GM12878 (cell line): ENCODE results near the gene CDH4. TPM values are rescaled to one million over a fixed set of nuclear protein-coding genes. Genes with fewer than 3 reads are reported as not detected.

Source experiments
- ATAC-seq: fragments of 200-7000 bp; cut with Tn5 transposase; 3 replicates; pipeline ENCODE4 v1.9.1; 2020; ENCODE audit warnings: mild to moderate bottlenecking, moderate library complexity
- BruUV-seq: library from RNA; stranded (reverse); fragments of 400-500 nt; replicated peaks from 2 replicates; lab custom pipeline; 2021; lab: Mats Ljungman, UMichigan
- CTCF ChIA-PET: fragments of 300-600 bp; sonication (Branson Sonifier 250); formaldehyde crosslinking; extraction: SDS; loops from one replicate; lab custom pipeline; 2021; ENCODE audit warnings: inconsistent platforms; lab: Yijun Ruan, JAX
- POLR2A ChIA-PET: fragments of 350-600 bp; formaldehyde crosslinking; extraction: SDS; loops from one replicate; lab custom pipeline; 2021; ENCODE audit warnings: inconsistent platforms; lab: Charles Lee
- RAD21 ChIA-PET: fragments of 300-600 bp; sonication (Branson Sonifier 250); formaldehyde crosslinking; loops from one replicate; lab custom pipeline; 2023; ENCODE audit warnings: antibody characterized with exemption; ENCODE audit not compliant: unreplicated experiment; lab: Charles Lee
- SMC1A ChIA-PET: fragments of 300-600 bp; sonication (Branson Sonifier 250); formaldehyde crosslinking; loops from one replicate; lab custom pipeline; 2023; ENCODE audit not compliant: unreplicated experiment, uncharacterized antibody; lab: Charles Lee
- DNase-seq: peaks from one replicate; pipeline ENCODE4 v3.0.0-alpha.2; 2011; ENCODE audit warnings: low read depth, low spot score
- FAIRE-seq: peaks from 3 replicates; lab custom pipeline; 2011; peaks lifted over from hg19 to GRCh38; lab: Jason Lieb, UNC
- H2AFZ ChIP-seq: 2 replicates; pipeline ENCODE4 v1.6.0; 2011; ENCODE audit warnings: low read depth, low read length, control low read depth; ENCODE audit not compliant: control insufficient read depth
- H3K27ac ChIP-seq: 2 replicates; pipeline ENCODE4 v1.5.1; 2011; ENCODE audit warnings: control low read depth; ENCODE audit not compliant: control insufficient read depth, insufficient read depth
- H3K27me3 ChIP-seq, 2 experiments: replicated peaks in 1 of 2; 2 replicates each; pipeline versions ENCODE4 v1.6.0 to v1.6.1; 2011; ENCODE audit warnings: low read length in 1 of 2; ENCODE audit not compliant: control insufficient read depth in 2 of 2, insufficient read depth in 2 of 2
- H3K36me3 ChIP-seq, 2 experiments: 2 replicates each; pipeline ENCODE4 v1.5.1; 2011; ENCODE audit warnings: low read length in 1 of 2; ENCODE audit not compliant: control insufficient read depth in 2 of 2, insufficient read depth in 2 of 2
- H3K4me1 ChIP-seq: 2 replicates; pipeline ENCODE4 v1.6.1; 2011; ENCODE audit warnings: mild to moderate bottlenecking, low read length, moderate library complexity, mixed read lengths; ENCODE audit not compliant: control insufficient read depth, insufficient read depth
- H3K4me2 ChIP-seq: 2 replicates; pipeline ENCODE4 v1.6.0; 2011; ENCODE audit warnings: control low read depth; ENCODE audit not compliant: control insufficient read depth, insufficient read depth
- H3K4me3 ChIP-seq: fragments of 200-600 bp; sonication (generic); 2 replicates; pipeline ENCODE4 v1.5.1; 2016
- H3K79me2 ChIP-seq: 2 replicates; pipeline ENCODE4 v1.6.0; 2011; ENCODE audit warnings: low read length; ENCODE audit not compliant: control insufficient read depth, insufficient read depth
- H3K9ac ChIP-seq: 2 replicates; pipeline ENCODE4 v1.8.0; 2011; ENCODE audit warnings: low read length, control low read depth, mixed read lengths; ENCODE audit not compliant: control insufficient read depth, insufficient read depth
- H3K9me3 ChIP-seq: replicated peaks from 3 replicates; pipeline ENCODE4 v1.5.1; 2011; ENCODE audit warnings: mild to moderate bottlenecking, low read length; ENCODE audit not compliant: control insufficient read depth, insufficient read depth
- H4K20me1 ChIP-seq: 2 replicates; pipeline ENCODE4 v1.6.0; 2011; ENCODE audit not compliant: control insufficient read depth, insufficient read depth
- ATF2 ChIP-seq: IDR thresholded peaks from 2 replicates; pipeline ENCODE4 v1.6.1; 2012; ENCODE audit warnings: low read length, inconsistent platforms
- BCL11A ChIP-seq: IDR thresholded peaks from 2 replicates; pipeline ENCODE4 v1.6.1; 2011; ENCODE audit warnings: low read depth, low read length
- CBX5 ChIP-seq: sonication (generic); IDR thresholded peaks from 2 replicates; pipeline ENCODE4 v1.6.1; 2016; ENCODE audit warnings: low read depth, moderate library complexity, mild to moderate bottlenecking, inconsistent platforms
- CTCF ChIP-seq, 3 experiments: IDR thresholded peaks in 2 of 3; conservative IDR thresholded peaks in 1 of 3; 2 replicates each; pipeline ENCODE4 v1.5.1; 2011; ENCODE audit warnings: low read depth in 3 of 3, low read length in 3 of 3, mild to moderate bottlenecking in 3 of 3, control low read depth in 2 of 3, moderate library complexity in 2 of 3, inconsistent platforms in 1 of 3, mixed read lengths in 1 of 3; ENCODE audit not compliant: control insufficient read depth in 2 of 3, insufficient read depth in 1 of 3; ENCODE audit errors: extremely low read depth in 1 of 3
- EED ChIP-seq: sonication (generic); IDR thresholded peaks from 2 replicates; pipeline ENCODE4 v1.6.1; 2016; ENCODE audit warnings: antibody characterized with exemption, low read depth
- ELK1 ChIP-seq: IDR thresholded peaks from 2 replicates; pipeline ENCODE4 v1.6.1; 2012; ENCODE audit warnings: low read depth, low read length, improper control_type of control experiment
- HDAC2 ChIP-seq: fragments of 200-600 bp; sonication (generic); IDR thresholded peaks from 2 replicates; pipeline ENCODE4 v1.6.1; 2017
- HDAC6 ChIP-seq: fragments of 200-600 bp; sonication (generic); IDR thresholded peaks from one replicate; pipeline ENCODE4 v1.8.0; 2017; ENCODE audit warnings: antibody characterized with exemption; ENCODE audit not compliant: unreplicated experiment
- IKZF2 ChIP-seq, 2 experiments: fragments of 450-650 bp; IDR thresholded peaks; 2 replicates each; pipeline ENCODE4 v1.6.1; 2017; ENCODE audit warnings: mild to moderate bottlenecking in 2 of 2, moderate library complexity in 2 of 2
- LARP7 ChIP-seq: fragments of 450-650 bp; IDR thresholded peaks from 2 replicates; pipeline ENCODE4 v1.6.1; 2017; ENCODE audit warnings: mild to moderate bottlenecking
- MAX ChIP-seq: IDR thresholded peaks from 2 replicates; pipeline ENCODE4 v1.6.1; 2012; ENCODE audit warnings: low read depth, low read length, improper control_type of control experiment
- MTA3 ChIP-seq: IDR thresholded peaks from 2 replicates; pipeline ENCODE4 v1.6.1; 2012; ENCODE audit warnings: low read length, inconsistent platforms, borderline replicate concordance
- NFYB ChIP-seq: IDR thresholded peaks from 2 replicates; pipeline ENCODE4 v1.6.1; 2011; ENCODE audit warnings: low read depth, mild to moderate bottlenecking, low read length, improper control_type of control experiment, moderate library complexity; ENCODE audit not compliant: insufficient read depth
- NR2C2 ChIP-seq: IDR thresholded peaks from 2 replicates; pipeline ENCODE4 v1.6.1; 2011; ENCODE audit warnings: borderline replicate concordance, low read depth; ENCODE audit not compliant: control insufficient read depth, insufficient read length
- POLR2AphosphoS2 ChIP-seq: IDR thresholded peaks from 2 replicates; pipeline ENCODE4 v1.6.1; 2011; ENCODE audit warnings: low read depth, mild to moderate bottlenecking, low read length, improper control_type of control experiment, moderate library complexity
- SMAD5 ChIP-seq: IDR thresholded peaks from 2 replicates; pipeline ENCODE4 v1.6.1; 2016; ENCODE audit warnings: antibody characterized with exemption, low read depth
- SRF ChIP-seq, 2 experiments: IDR thresholded peaks; 2 replicates each; pipeline ENCODE4 v1.6.1; 2011; ENCODE audit warnings: low read depth in 2 of 2, low read length in 2 of 2, mild to moderate bottlenecking in 1 of 2, moderate library complexity in 1 of 2
- USF2 ChIP-seq: IDR thresholded peaks from 2 replicates; pipeline ENCODE4 v1.6.1; 2011; ENCODE audit warnings: low read depth, low read length, improper control_type of control experiment, borderline replicate concordance
- WGBS: methylation state at CpG from one replicate; pipeline ENCODE4 v1.1.6; 2016; ENCODE audit warnings: low lambda C conversion rate; ENCODE audit not compliant: insufficient replicate concordance, insufficient coverage; ENCODE audit errors: missing lambda C conversion rate; 5-methylcytosine and 5-hydroxymethylcytosine counted together
- in situ Hi-C: fragments of 300-500 bp; cut with MboI; formaldehyde crosslinking; loops from 9 replicates; pipeline ENCODE4 v1.14.3; 2018; ENCODE audit warnings: mixed read lengths
- intact Hi-C: fragments of 100-400 bp; cut with micrococcal nuclease; formaldehyde crosslinking; loops from one replicate; pipeline ENCODE4 v1.14.2; 2022; ENCODE audit not compliant: unreplicated experiment
- polyA plus RNA-seq, 11 experiments: library from polyadenylated mRNA; depleted of rRNA in 4 of 11; unstranded in 6 of 11; stranded (reverse) in 5 of 11; fragments of >200 nt; fragmentation: Nextera tagmentation in 4 of 11; fragmentation: Illumina TruSeq in 1 of 11; extraction: Ambion mirVana in 4 of 11; extraction: Trizol in 1 of 11; gene quantifications; 1 replicate in 1 of 11; 2 replicates in 10 of 11; pipeline versions ENCODE4 v1.2.1 to v1.2.3, GENCODE V29; 2011 to 2016; ENCODE audit warnings: inconsistent platforms in 2 of 11, missing spikeins in 2 of 11, low read depth in 1 of 11
- total RNA-seq, 4 experiments: library from RNA; depleted of rRNA in 3 of 4; stranded (reverse); fragments of >200 nt in 3 of 4; fragmentation: Illumina TruSeq in 1 of 4; extraction: Trizol in 1 of 4; gene quantifications; 2 replicates each; pipeline versions ENCODE4 v1.2.1 to v1.2.3, GENCODE V29; 2013 to 2021

The CDH4 gene
- total and polyA plus RNA-seq, 10 of the 15 experiments (the other 5 are each of a cell fraction or from before 2014, with no cell fraction given) = not detected

- TF ChIP-seq USF2 (no peak), HDAC6 (no peak), CBX5 (no peak), MAX (no peak), HDAC2 (no peak)
Measured at GRCh38 chr20:61252601-61253263, 671 bp downstream of the CDH4 start (continued).

GRCh38 chr20:61253264-61253639 is 1.2 kb downstream of the CDH4 start:
- H2AFZ ChIP-seq = no peak overlapping the region
- H3K4me1 ChIP-seq = no peaks in the 10 kb centered on the region
- H4K20me1 ChIP-seq = no peaks in the 10 kb centered on the region
- DNase-seq (no peak), FAIRE-seq (no peak), ATAC-seq (no peak)
- ChIA-PET POLR2A (no interaction called here), RAD21 (no interaction called here), CTCF (no interaction called here), SMC1A (no interaction called here)
- WGBS = 24% methylated on average over 23 of the region's 51 CpGs
- H3K9me3 ChIP-seq = no peaks in the 10 kb centered on the region; the same call in 2 of the 3 replicates
- no peaks in the 10 kb centered on the region for H3K79me2 ChIP-seq
- H3K27me3 ChIP-seq = no peaks in the 10 kb centered on the region
- no peak overlapping the region for H3K4me3 ChIP-seq
- no TSS peak for BruUV-seq
- H3K36me3 ChIP-seq = no peaks in the 10 kb centered on the region
- H3K9ac ChIP-seq = no peak overlapping the region
- intact Hi-C loops = no loop called here
- in situ Hi-C loops = no loop called here
- no peak overlapping the region for H3K27ac ChIP-seq
- H3K4me2 ChIP-seq = no peak overlapping the region
- no peak for TF ChIP-seq MTA3
- no peak for TF ChIP-seq IKZF2 (IDR thresholded peaks at IDR 0.05)
- no peak for TF ChIP-seq LARP7
- no peak for TF ChIP-seq POLR2AphosphoS2
- no peak for TF ChIP-seq BCL11A
- TF ChIP-seq CTCF (IDR thresholded peaks at IDR 0.05 in 2 of 3, conservative IDR thresholded peaks at IDR 0.05 in 1 of 3; ENCODE audit: control insufficient read depth in 2 of 3, extremely low read depth in 1 of 3, insufficient read depth in 1 of 3, low read depth in 3 of 3, low read length in 3 of 3) = no peak
- no peak for TF ChIP-seq ATF2
- no peak for TF ChIP-seq SRF (IDR thresholded peaks at IDR 0.05; ENCODE audit: low read depth in 2 of 2, low read length in 2 of 2)
- no peak for TF ChIP-seq EED
- no peak for TF ChIP-seq SMAD5
- TF ChIP-seq NR2C2 = no peak
- no peak for TF ChIP-seq ELK1
- no peak for TF ChIP-seq NFYB
